HepG2 (cell line): ENCODE results near the gene RPTOR. TPM values are rescaled to one million over a fixed set of nuclear protein-coding genes. Genes with fewer than 3 reads are reported as not detected.

Experiments used
- ATAC-seq: fragments of 200-7000 bp; cut with Tn5 transposase; 3 replicates; pipeline ENCODE4 v1.9.1; 2020; ENCODE audit warnings: mild to moderate bottlenecking, moderate library complexity
- BruUV-seq: library from RNA; stranded (reverse); fragments of 400-500 nt; replicated peaks from 2 replicates; lab custom pipeline; 2021; lab: Mats Ljungman, UMichigan
- CTCF ChIA-PET: fragments of 300-600 bp; formaldehyde crosslinking; extraction: SDS; loops from one replicate; lab custom pipeline; 2021; ENCODE audit warnings: low total read pairs, inconsistent platforms, low intra/inter-chr PET ratio; lab: Yijun Ruan, JAX
- POLR2A ChIA-PET: fragments of 350-600 bp; sonication (Branson Sonifier 250); formaldehyde crosslinking; loops from one replicate; lab custom pipeline; 2020; ENCODE audit warnings: antibody characterized with exemption, inconsistent platforms; lab: Yijun Ruan, JAX
- DNase-seq: peaks from one replicate; pipeline ENCODE4 v3.0.0-alpha.2; 2015; ENCODE audit warnings: low spot score
- FAIRE-seq: peaks from 3 replicates; lab custom pipeline; 2011; peaks lifted over from hg19 to GRCh38; lab: Jason Lieb, UNC
- H2AFZ ChIP-seq: one replicate; pipeline ENCODE4 v1.6.1; 2011; ENCODE audit warnings: low read length, inconsistent platforms
- H3K27ac ChIP-seq: fragments of 300-600 bp; 3 replicates; pipeline ENCODE4 v1.8.0; 2011; ENCODE audit warnings: mixed run types, mild to moderate bottlenecking, mixed read lengths, low read length, inconsistent platforms; ENCODE audit not compliant: insufficient read depth; ENCODE audit errors: extremely low read length
- H3K27me3 ChIP-seq, 2 experiments: fragments of 200-600 bp in 1 of 2; 2 replicates in 1 of 2; 3 replicates in 1 of 2; pipeline versions ENCODE4 v1.6.0 to v1.8.0; 2011; ENCODE audit warnings: low read length in 2 of 2, mild to moderate bottlenecking in 2 of 2, moderate library complexity in 2 of 2, inconsistent platforms in 1 of 2; ENCODE audit not compliant: insufficient read depth in 2 of 2, control insufficient read depth in 1 of 2
- H3K36me3 ChIP-seq, 2 experiments: fragments of 200-600 bp in 1 of 2; replicated peaks in 1 of 2; 2 replicates in 1 of 2; 3 replicates in 1 of 2; pipeline versions ENCODE4 v1.5.1 to v1.8.0; 2011; ENCODE audit warnings: low read length in 2 of 2, inconsistent platforms in 1 of 2; ENCODE audit not compliant: insufficient read depth in 2 of 2, control insufficient read depth in 1 of 2
- H3K4me1 ChIP-seq: 2 replicates; pipeline ENCODE4 v1.5.1; 2012; ENCODE audit warnings: low read length, inconsistent platforms; ENCODE audit not compliant: insufficient read depth
- H3K4me2 ChIP-seq: 2 replicates; pipeline ENCODE4 v1.6.0; 2011; ENCODE audit warnings: low read depth, low read length, inconsistent platforms
- H3K4me3 ChIP-seq, 3 experiments: fragments of 200-600 bp in 1 of 3; sonication (generic), shearing (Covaris generic) in 1 of 3; replicated peaks in 1 of 3; 2 replicates each; pipeline ENCODE4 v1.5.1; 2011 to 2016; ENCODE audit warnings: low read length in 3 of 3, inconsistent platforms in 2 of 3, low read depth in 2 of 3, mild to moderate bottlenecking in 2 of 3, control low read depth in 1 of 3, mixed read lengths in 1 of 3; ENCODE audit not compliant: insufficient read depth in 1 of 3
- H3K79me2 ChIP-seq: one replicate; pipeline ENCODE4 v1.6.1; 2011; ENCODE audit warnings: low read length, inconsistent platforms; ENCODE audit not compliant: insufficient read depth
- H3K9ac ChIP-seq: 2 replicates; pipeline ENCODE4 v1.6.0; 2011; ENCODE audit warnings: mild to moderate bottlenecking, low read depth, low read length, inconsistent platforms; ENCODE audit not compliant: insufficient read depth
- H3K9me3 ChIP-seq: 2 replicates; pipeline ENCODE4 v1.5.1; 2012; ENCODE audit warnings: mild to moderate bottlenecking, low read length
- H4K20me1 ChIP-seq: 2 replicates; pipeline ENCODE4 v1.6.0; 2011; ENCODE audit warnings: inconsistent platforms, mild to moderate bottlenecking, low read length, moderate library complexity; ENCODE audit not compliant: insufficient read depth
- CREM ChIP-seq, 2 experiments: sonication (generic) in 1 of 2; formaldehyde crosslinking in 1 of 2; IDR thresholded peaks; 2 replicates each; pipeline versions ENCODE4 v1.4.0 to v1.6.1; 2016 to 2020; ENCODE audit warnings: antibody characterized with exemption in 1 of 2, mild to moderate bottlenecking in 1 of 2, missing genetic modification reagents in 1 of 2
- CSRNP2 ChIP-seq: sonication (generic); formaldehyde crosslinking; conservative IDR thresholded peaks from 2 replicates; pipeline ENCODE4 v1.8.0; 2022; ENCODE audit warnings: low read depth, missing genetic modification reagents
- HMG20B ChIP-seq: conservative IDR thresholded peaks from 2 replicates; pipeline ENCODE4 v1.6.1; 2016; ENCODE audit warnings: missing genetic modification reagents, missing compliant biosample characterization
- MNT ChIP-seq: fragments of 450-650 bp; IDR thresholded peaks from 2 replicates; pipeline ENCODE4 v1.6.1; 2016
- PHF20 ChIP-seq: sonication (generic); formaldehyde crosslinking; IDR thresholded peaks from 2 replicates; pipeline ENCODE4 v1.5.0; 2020; ENCODE audit warnings: mild to moderate bottlenecking, missing genetic modification reagents
- PITX1 ChIP-seq: sonication (generic); formaldehyde crosslinking; IDR thresholded peaks from 2 replicates; pipeline ENCODE4 v1.5.1; 2020; ENCODE audit warnings: mild to moderate bottlenecking, missing genetic modification reagents
- RAD51 ChIP-seq: fragments of 450-650 bp; IDR thresholded peaks from 2 replicates; pipeline ENCODE4 v1.6.1; 2016; ENCODE audit warnings: borderline replicate concordance
- SCMH1 ChIP-seq: sonication (generic); formaldehyde crosslinking; IDR thresholded peaks from 2 replicates; pipeline ENCODE4 v1.9.0; 2021; ENCODE audit warnings: missing genetic modification reagents, mild to moderate bottlenecking, borderline replicate concordance
- ZNF337 ChIP-seq: sonication (generic); formaldehyde crosslinking; IDR thresholded peaks from 2 replicates; pipeline ENCODE4 v1.5.1; 2020; ENCODE audit warnings: missing genetic modification reagents, low read depth, mild to moderate bottlenecking, borderline replicate concordance
- ZNF510 ChIP-seq: sonication (generic); formaldehyde crosslinking; IDR thresholded peaks from 2 replicates; pipeline ENCODE4 v1.4.0; 2020; ENCODE audit warnings: low read depth, mild to moderate bottlenecking, missing genetic modification reagents
- ZNF672 ChIP-seq: sonication (generic); formaldehyde crosslinking; IDR thresholded peaks from 2 replicates; pipeline ENCODE4 v1.8.1; 2022; ENCODE audit warnings: missing genetic modification reagents
- ZNF800 ChIP-seq: sonication (generic); formaldehyde crosslinking; IDR thresholded peaks from 2 replicates; pipeline ENCODE4 v1.4.0; 2020; ENCODE audit warnings: missing genetic modification reagents
- WGBS: methylation state at CpG from one replicate; pipeline ENCODE4 v1.1.6; 2017; ENCODE audit warnings: low lambda C conversion rate; 5-methylcytosine and 5-hydroxymethylcytosine counted together
- in situ Hi-C: cut with HindIII; loops from 2 replicates; pipeline ENCODE4 v1.10.0; 2017; ENCODE audit warnings: low pct_unique_long_range_greater_than_20kb; ENCODE audit not compliant: extremely low pct_ligation_motif_present
- intact Hi-C: fragments of 100-400 bp; cut with micrococcal nuclease; formaldehyde crosslinking; loops from one replicate; pipeline ENCODE4 v1.10.0; 2022; ENCODE audit not compliant: unreplicated experiment
- polyA plus RNA-seq, 8 experiments: library from polyadenylated mRNA; depleted of rRNA in 3 of 8; stranded (reverse) in 7 of 8; unstranded in 1 of 8; fragments of >200 nt; fragmentation: Illumina TruSeq in 4 of 8; extraction: Trizol in 4 of 8; gene quantifications; 2 replicates each; pipeline versions ENCODE4 v1.2.1 to v1.2.3, GENCODE V29; 2011 to 2016; ENCODE audit warnings: low read depth in 4 of 8, missing spikeins in 1 of 8, mixed read lengths in 1 of 8; ENCODE audit not compliant: insufficient read depth in 1 of 8
- total RNA-seq, 5 experiments: library from RNA; depleted of rRNA; stranded (reverse); fragments of >200 nt; fragmentation: Illumina TruSeq; extraction: Trizol; gene quantifications; 2 replicates each; pipeline ENCODE4 v1.2.3, GENCODE V29; 2016; ENCODE audit warnings: low read depth in 1 of 5
- TF ChIP-seq, protein P1 (sequence below): IDR thresholded peaks from 2 replicates; pipeline ENCODE4 v1.6.1; 2018; ENCODE audit warnings: missing genetic modification reagents

Gene RPTOR
- total and polyA plus RNA-seq, 2 of the 13 experiments (the other 11 are each of a cell fraction or from before 2014, with no cell fraction given) = 6.6 to 25.3 TPM

- TF ChIP-seq MNT = peak; percentile 88
- TF ChIP-seq SCMH1 = no peak
- TF ChIP-seq PHF20 (CRISPR knock-in tag) = no peak
- TF ChIP-seq CREM (IDR thresholded peaks at IDR 0.05) = no peak
- no peak for TF ChIP-seq CREM (CRISPR knock-in tag; IDR thresholded peaks at IDR 0.05)
- TF ChIP-seq RAD51 = peak; percentile 3; the same call in 1 of the 2 replicates
- TF ChIP-seq, protein P1, sequence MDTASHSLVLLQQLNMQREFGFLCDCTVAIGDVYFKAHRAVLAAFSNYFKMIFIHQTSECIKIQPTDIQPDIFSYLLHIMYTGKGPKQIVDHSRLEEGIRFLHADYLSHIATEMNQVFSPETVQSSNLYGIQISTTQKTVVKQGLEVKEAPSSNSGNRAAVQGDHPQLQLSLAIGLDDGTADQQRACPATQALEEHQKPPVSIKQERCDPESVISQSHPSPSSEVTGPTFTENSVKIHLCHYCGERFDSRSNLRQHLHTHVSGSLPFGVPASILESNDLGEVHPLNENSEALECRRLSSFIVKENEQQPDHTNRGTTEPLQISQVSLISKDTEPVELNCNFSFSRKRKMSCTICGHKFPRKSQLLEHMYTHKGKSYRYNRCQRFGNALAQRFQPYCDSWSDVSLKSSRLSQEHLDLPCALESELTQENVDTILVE = no peak
Observed at GRCh38 chr17:80742581-80743180, 198.0 kb downstream of the RPTOR start (continued).

- H3K4me2 ChIP-seq = no peak overlapping the region
- H3K27me3 ChIP-seq = no peaks in the 10 kb centered on the region
- H2AFZ ChIP-seq = no peak overlapping the region
- intact Hi-C loops = no loop called here
- ATAC-seq = peak; percentile 25; the same call in 1 of the 3 replicates
- no peak for FAIRE-seq
- H3K9me3 ChIP-seq = peaks cover 10% of the 10 kb centered on the region
- BruUV-seq = no TSS peak
- peaks cover 20 to 32% of the 10 kb centered on the region in 2 experiments; a peak in 4 of 5 replicates for H3K36me3 ChIP-seq
- no peaks in the 10 kb centered on the region for H3K4me1 ChIP-seq
- no peak for DNase-seq
- H3K4me3 ChIP-seq = no peak overlapping the region
- H3K79me2 ChIP-seq = no peaks in the 10 kb centered on the region
- POLR2A ChIA-PET = no interaction called here
- no peak overlapping the region for H3K9ac ChIP-seq
- WGBS = 97% methylated on average over 15 of the region's 15 CpGs
- CTCF ChIA-PET = no interaction called here
- in situ Hi-C loops = no loop called here
- H4K20me1 ChIP-seq = no peaks in the 10 kb centered on the region
- H3K27ac ChIP-seq = no peak overlapping the region
- TF ChIP-seq ZNF510 (CRISPR knock-in tag) = no peak
- TF ChIP-seq PITX1 (CRISPR knock-in tag) = no peak
- TF ChIP-seq ZNF672 (CRISPR knock-in tag) = no peak
- no peak for TF ChIP-seq ZNF337
- no peak for TF ChIP-seq HMG20B
- no peak for TF ChIP-seq CSRNP2 (CRISPR knock-in tag)
- no peak for TF ChIP-seq ZNF800 (CRISPR knock-in tag)
Observed at GRCh38 chr17:80743181-80743771, 198.6 kb downstream of the RPTOR start.
